ENCODE measurements around the gene ZNF485.
"Not testable (repeated sequence)": the region's sequence is repeated elsewhere in the genome, so short reads cannot be mapped to it uniquely, and the experiment has no call there.

Gene ZNF485

DNA sequence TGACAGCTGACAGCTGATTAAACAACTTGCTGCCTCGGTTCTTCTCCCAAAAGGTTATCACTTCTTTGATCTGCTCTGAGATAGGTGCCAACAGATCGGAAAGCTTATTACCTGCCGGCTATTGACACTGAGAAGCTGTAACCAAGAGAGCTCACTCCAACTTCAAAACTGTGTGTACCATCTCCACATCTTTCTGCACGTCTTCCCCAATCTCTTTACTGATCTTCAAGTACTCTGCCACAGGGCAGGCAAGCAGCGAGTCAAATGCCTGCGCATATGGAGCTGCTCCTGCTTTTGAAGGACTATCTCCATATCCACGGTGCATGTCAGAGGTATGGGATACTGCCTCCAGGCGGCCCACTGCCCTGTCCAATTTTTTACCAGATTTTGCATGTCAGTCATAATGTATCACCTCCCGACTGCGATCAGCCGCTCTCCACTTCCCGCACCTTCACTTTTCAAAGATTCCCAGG lies 352 bp upstream of the ZNF485 start:
- DNase-seq (ENCODE audit: low read depth in 2 of 2) = no peak

GRCh38 chr10:43607199-43607573 lies 948 bp downstream of the ZNF485 start:
- no peak for DNase-seq (ENCODE audit: low read depth in 2 of 2)

- no peak for DNase-seq (ENCODE audit: low read depth in 2 of 2)
Measured at GRCh38 chr10:43610636-43611035, 4.4 kb downstream of the ZNF485 start.

DNA sequence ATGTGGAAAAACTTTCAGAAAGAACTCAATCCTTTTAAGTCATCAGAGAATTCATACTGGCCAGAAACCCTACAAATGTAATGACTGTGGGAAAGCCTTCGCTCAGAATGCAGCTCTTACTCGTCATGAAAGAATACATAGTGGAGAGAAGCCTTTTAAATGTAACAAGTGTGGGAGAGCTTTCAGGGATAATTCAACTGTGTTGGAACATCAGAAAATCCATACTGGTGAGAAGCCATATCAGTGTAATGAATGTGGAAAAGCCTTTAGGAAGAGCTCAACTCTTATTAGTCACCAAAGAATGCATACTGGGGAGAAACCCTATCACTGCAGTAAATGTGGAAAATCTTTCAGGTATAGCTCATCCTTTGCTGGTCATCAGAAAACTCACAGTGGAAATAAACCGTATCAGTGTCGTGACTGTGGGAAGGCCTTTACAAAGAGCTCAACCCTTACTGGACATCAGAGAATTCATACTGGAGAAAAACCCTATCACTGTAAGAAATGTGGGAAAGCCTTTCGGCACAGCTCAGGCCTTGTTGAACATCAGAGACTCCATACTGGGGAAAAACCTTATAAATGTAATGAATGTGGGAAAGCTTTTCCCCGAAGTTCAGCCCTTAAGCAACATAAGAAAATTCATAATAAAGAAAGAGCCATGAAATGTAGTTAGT lies 10.6 kb downstream of the ZNF485 start:
- no peak for DNase-seq (ENCODE audit: low read depth in 2 of 2)

- DNase-seq (ENCODE audit: low read depth in 2 of 2) = no peak
Measured at GRCh38 chr10:43619368-43619767, 13.1 kb downstream of the ZNF485 start.

- no peak for DNase-seq (ENCODE audit: low read depth in 2 of 2)
Measured at GRCh38 chr10:43622038-43622437, 15.8 kb downstream of the ZNF485 start.

GRCh38 chr10:43623351-43623750 lies 17.1 kb downstream of the ZNF485 start:
- DNase-seq (ENCODE audit: low read depth in 2 of 2) = no peak

DNA sequence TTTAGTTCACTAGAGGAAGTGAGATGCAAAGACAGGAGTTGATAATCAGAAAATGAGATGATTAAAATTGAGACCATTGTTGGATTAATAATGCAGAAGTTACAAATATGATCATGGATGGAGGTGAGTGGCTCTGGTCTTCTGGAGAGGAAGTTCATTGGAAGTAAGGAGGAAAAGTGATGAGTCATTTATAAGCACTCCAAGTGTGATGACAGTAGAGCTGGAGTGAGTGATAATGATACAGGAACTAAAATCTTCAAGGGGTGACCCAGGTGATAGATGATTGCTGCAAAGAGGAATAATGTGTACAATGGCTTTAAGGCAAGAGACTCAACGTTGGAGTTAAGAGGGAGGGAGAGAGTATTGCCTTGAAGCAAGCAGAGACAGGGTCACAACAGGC lies 21.7 kb downstream of the ZNF485 start:
- DNase-seq (ENCODE audit: low read depth in 2 of 2) = no peak

DNA sequence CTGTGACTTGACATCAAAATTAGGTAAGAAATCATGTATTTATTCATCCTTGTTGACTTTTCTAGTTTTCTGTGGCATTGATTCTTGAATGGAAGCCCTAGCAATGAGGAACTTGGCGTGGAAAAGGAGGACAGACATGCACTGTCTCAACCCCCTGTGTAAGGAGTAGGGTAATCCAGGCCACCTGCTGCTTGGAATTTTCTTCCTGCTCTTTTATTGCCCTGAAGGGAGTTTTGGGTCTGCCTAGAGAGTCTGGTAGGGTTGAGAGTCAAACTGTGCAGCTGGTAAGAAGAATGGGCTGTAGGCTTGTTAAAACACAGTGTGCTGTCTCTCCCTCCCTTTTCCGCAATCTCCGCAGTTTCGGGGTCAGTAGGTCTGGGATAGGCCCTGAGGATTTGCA lies 22.7 kb downstream of the ZNF485 start:
- DNase-seq (ENCODE audit: low read depth in 2 of 2) = no peak

GRCh38 chr10:43635816-43636215 lies 29.6 kb downstream of the ZNF485 start:
- not testable (repeated sequence) for DNase-seq (ENCODE audit: low read depth in 2 of 2)

GRCh38 chr10:43640603-43641002 lies 34.4 kb downstream of the ZNF485 start:
- DNase-seq (ENCODE audit: low read depth in 2 of 2) = no peak

DNA sequence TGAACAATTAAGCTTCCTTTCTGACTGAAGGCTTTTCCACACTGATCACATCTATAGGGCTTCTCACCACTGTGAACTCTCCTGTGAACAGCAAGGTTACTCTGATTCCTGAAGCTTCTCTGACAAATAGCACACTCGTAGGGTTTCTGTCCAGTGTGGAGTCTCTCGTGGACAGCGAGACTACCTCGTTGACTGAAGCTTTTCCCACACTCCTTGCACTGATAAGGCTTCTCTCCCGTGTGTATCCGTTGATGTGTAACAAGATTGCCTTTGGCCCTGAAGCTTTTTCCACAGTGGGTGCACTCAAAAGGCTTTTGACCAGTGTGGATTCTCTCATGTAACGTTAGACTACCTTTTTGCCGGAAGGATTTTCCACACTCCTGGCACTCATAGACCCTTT lies 38.0 kb downstream of the ZNF485 start:
- DNase-seq (ENCODE audit: low read depth in 2 of 2) = no peak

GRCh38 chr10:43645866-43646265 lies 39.6 kb downstream of the ZNF485 start:
- no peak for DNase-seq (ENCODE audit: low read depth in 2 of 2)

DNA sequence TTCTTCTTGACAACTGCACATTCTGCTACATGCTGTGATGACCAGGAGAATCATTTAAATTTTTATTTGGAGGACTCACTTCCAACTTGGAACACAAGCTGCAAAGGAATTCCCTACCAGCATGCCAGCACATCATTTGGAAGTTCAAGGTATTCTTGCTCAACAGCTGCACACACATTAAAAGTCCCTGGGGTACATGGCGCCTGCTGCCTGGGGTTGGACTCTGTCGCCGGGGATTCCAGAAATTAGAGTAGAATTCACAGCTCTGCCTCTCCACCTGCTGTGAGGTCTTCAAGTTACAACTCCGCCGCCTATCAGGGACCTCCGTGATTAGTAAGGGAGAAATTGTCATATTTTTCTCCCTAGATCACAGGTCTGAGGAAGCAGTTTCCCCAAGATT lies 41.3 kb downstream of the ZNF485 start:
- DNase-seq (ENCODE audit: low read depth in 2 of 2) = no peak

DNA sequence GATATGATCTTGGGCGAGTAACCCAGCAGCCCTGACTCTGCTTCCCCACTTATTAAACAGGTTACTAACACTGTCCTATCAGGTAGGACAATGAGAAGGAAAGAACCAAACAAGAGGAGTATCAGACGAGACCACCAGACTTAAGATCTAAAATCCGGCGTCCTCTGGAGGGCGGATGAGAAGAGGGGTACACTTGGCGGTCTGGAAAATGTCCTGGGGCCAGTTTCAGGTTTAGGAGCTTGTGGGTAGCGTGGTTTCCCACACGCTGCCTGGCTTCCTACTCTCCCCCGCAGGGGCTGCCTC lies 41.8 kb downstream of the ZNF485 start:
- DNase-seq (ENCODE audit: low read depth in 2 of 2) = no peak

DNA sequence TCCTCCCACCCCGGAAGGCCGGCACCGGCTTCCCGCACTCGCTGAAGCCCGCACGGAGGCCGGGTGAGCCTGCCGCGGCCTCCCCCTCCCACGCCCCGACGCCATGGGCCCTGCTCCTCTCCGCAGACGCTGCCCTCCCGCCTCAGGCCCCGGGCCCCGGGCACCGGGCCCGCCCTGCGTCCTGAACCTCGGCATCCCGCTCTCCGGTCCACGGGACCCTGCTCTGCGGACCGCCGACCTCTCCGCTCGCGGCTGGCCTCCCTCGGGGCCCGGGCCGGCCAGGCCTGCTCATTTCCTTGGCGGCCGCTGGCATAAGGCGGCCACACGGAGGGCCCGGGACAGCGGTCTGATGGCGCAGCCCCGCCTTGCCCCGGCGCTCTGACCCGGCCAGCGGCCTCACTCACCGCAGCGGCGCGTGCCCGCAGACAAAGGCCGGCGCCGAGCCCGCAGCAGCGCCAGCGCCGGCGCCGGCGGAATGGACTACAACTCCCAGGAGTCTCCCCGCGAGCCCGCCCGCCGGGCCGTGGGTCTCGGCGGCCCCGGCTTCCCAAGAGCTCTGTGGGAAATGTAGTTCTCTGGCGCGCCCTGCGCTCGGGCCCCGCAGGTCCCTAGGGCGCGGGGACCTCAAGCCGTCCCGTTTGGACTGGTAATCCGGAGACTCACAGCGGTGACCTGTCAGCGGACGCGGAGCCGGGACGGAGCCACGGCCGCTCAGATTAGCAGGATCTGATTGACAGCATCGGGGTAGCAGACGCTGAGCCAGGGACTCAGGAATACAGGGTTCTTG lies 42.4 kb downstream of the ZNF485 start, which contains the start of gene ZNF32:
TSS of gene ZNF32 (minus strand) at position 484 of the 787 bp plus-strand sequence. CDS start 2,748 bp downstream, outside the sequence.
- peak; percentile 51 to 59 for DNase-seq (ENCODE audit: low read depth in 2 of 2)

DNA sequence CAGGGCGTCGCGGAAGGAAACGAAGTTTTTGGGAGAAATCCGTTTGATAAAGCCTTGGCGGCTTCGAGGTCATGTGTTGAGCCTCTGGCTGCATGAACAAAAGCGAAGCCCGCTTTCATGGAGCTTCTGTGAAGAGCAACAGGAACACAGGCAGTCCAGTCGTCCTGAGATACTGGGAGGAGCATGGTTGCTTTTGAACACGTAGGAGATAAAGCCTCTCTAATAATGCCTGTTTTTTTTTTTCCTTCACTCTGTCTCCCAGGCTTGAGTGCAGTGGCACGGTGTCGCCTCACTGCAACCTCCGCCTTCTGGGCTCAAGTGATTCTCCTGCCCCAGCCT lies 42.9 kb downstream of the ZNF485 start:
- no peak for DNase-seq (ENCODE audit: low read depth in 2 of 2)

GRCh38 chr10:43653746-43654145 lies 47.5 kb downstream of the ZNF485 start:
- DNase-seq (ENCODE audit: low read depth in 2 of 2) = no peak

GRCh38 chr10:43655311-43655710 lies 49.1 kb downstream of the ZNF485 start:
- no peak for DNase-seq (ENCODE audit: low read depth in 2 of 2)

DNA sequence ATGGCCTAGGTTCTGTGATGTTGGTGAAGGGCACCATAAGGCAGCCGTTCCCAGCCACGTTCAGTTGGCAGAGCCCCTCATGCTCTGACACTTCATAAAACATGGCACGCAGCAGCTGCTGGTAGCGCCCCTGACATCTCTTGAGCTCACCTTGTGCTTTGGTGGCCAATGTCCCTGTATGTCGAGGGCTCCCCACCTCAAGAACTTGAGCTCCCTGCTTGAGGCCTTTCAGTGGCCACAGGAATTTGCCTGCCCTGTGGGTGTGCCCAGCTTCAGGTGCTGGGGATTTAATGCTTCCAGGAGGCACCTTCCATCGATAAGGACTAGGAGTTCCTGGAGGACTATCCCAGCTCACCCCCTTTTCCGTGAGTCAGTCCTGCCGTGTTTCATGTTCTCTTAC lies 52.0 kb downstream of the ZNF485 start:
- DNase-seq (ENCODE audit: low read depth in 2 of 2) = no peak

- DNase-seq (ENCODE audit: low read depth in 2 of 2) = no peak
Measured at GRCh38 chr10:43665054-43665453, 58.8 kb downstream of the ZNF485 start.

GRCh38 chr10:43666552-43666951 lies 60.3 kb downstream of the ZNF485 start:
- no peak for DNase-seq (ENCODE audit: low read depth in 2 of 2)

DNA sequence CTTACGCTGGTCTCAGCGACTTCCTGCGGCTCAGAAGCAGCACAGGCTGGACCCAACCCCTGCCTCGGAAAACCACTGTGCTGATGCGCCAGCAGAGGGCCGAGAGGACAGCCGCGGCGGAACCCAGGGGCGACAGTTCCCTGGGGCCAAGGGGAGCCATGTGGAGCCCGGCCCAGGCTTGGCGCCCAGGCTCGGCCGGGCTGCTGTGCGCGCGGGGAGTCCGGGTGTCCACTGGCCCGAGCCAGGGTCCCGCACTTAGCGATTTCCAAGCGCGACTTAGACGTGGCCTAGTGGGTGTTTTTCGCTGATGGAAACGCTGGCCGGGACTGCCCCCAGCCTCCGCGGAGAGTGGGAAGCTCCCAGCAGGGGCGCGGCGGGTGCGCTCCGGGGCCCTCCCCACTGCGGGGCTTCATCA lies 61.1 kb downstream of the ZNF485 start:
- no peak for DNase-seq (ENCODE audit: low read depth in 2 of 2)

Measured in stimulated activated CD4-positive, alpha-beta T cell treated with anti-CD3 and anti-CD28 coated beads, Interleukin-1b, Interleukin-23, amount 100 ng/mL, for 1 hour (primary cell).